HEK293T (cell line): ENCODE measurements around the gene UQCRH.
"Not testable (repeated sequence)": the region's sequence is repeated elsewhere in the genome, so short reads cannot be mapped to it uniquely, and the experiment has no call there.

Experiments
- BHLHE40 ChIP-seq: fragments of 450-650 bp; IDR thresholded peaks from 2 replicates; pipeline ENCODE4 v1.6.1; 2016; ENCODE audit warnings: mild to moderate bottlenecking, moderate library complexity, borderline replicate concordance
- ELF4 ChIP-seq: fragments of 450-650 bp; IDR thresholded peaks from 2 replicates; pipeline ENCODE4 v1.6.1; 2017; ENCODE audit warnings: antibody characterized with exemption
- FOXA1 ChIP-seq: fragments of 450-650 bp; IDR thresholded peaks from 2 replicates; pipeline ENCODE4 v1.6.1; 2016; ENCODE audit warnings: mild to moderate bottlenecking
- FOXM1 ChIP-seq: fragments of 450-650 bp; IDR thresholded peaks from 2 replicates; pipeline ENCODE4 v1.6.1; 2017; ENCODE audit warnings: mild to moderate bottlenecking, borderline replicate concordance
- HDGF ChIP-seq: fragments of 450-650 bp; IDR thresholded peaks from 2 replicates; pipeline ENCODE4 v1.6.1; 2017; ENCODE audit warnings: antibody characterized with exemption, borderline replicate concordance
- L3MBTL2 ChIP-seq: fragments of 450-650 bp; conservative IDR thresholded peaks from 2 replicates; pipeline ENCODE4 v1.6.1; 2016; ENCODE audit warnings: mild to moderate bottlenecking
- NFRKB ChIP-seq: fragments of 450-650 bp; IDR thresholded peaks from 2 replicates; pipeline ENCODE4 v1.6.1; 2016; ENCODE audit warnings: mild to moderate bottlenecking, moderate library complexity
- SP1 ChIP-seq: fragments of 450-650 bp; IDR thresholded peaks from 2 replicates; pipeline ENCODE4 v1.6.1; 2017
- TARDBP ChIP-seq: fragments of 450-650 bp; IDR thresholded peaks from 2 replicates; pipeline ENCODE4 v1.6.1; 2016
- TF ChIP-seq, protein P1 (sequence below): fragments of 450-650 bp; IDR thresholded peaks from 2 replicates; pipeline ENCODE4 v1.6.1; 2016

DNA sequence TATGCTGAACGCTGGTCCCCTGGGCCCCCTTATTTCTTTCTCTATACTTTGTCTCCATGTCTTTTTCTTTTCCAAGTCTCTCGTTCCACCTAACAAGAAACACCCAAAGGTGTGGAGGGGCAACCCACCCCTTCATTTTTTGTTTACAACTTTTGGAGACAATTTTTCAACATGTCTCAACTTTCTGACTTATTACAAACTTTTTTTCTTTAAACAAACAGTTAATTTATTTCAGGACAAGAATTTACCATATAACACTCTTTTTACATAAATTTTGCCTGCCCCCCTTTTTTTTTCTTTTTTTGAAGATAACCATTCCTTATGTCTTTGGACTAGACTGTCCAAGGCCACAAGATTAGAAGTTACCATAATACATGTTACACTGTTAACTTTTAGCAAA, 26.9 kb downstream of the UQCRH start:
- not testable (repeated sequence) for TF ChIP-seq BHLHE40, ELF4, SP1, FOXM1, HDGF, TARDBP, FOXA1, NFRKB, L3MBTL2
- TF ChIP-seq, protein P1, sequence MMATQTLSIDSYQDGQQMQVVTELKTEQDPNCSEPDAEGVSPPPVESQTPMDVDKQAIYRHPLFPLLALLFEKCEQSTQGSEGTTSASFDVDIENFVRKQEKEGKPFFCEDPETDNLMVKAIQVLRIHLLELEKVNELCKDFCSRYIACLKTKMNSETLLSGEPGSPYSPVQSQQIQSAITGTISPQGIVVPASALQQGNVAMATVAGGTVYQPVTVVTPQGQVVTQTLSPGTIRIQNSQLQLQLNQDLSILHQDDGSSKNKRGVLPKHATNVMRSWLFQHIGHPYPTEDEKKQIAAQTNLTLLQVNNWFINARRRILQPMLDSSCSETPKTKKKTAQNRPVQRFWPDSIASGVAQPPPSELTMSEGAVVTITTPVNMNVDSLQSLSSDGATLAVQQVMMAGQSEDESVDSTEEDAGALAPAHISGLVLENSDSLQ = not testable (repeated sequence)
